Measurements from ENCODE around the gene MLPH.

Gene MLPH

DNA sequence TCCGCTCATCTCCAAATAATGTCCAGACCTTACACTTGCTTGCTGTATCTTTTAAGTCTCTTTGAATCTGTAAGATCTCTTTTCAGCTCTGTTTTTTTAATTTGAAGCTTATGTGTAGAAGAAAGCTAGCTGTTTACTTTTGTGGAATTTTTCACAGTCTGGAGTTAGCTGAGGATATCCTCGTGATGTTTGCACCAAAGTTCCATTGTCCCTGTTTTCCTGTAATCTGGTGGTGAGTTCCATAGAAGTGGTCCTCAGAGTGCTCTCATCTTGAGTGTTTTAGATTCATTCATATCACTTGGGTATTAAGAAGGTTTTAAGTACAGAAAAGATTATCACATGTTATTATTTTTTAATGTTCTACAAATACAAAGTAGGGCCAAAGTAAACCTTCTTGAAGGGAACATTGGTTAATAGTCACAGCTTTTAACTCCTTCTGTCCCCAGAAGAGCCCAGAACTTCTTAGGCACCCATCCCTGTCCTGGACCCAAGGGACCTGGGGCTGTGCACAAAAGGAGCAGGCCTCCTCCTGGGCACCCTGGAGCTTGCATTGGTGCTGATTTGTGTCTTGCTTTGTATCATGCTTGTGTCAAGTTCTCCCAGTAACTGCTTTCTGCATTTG, 15.0 kb downstream of the MLPH start:
- FAIRE-seq (no peak), DNase-seq (ENCODE audit: insufficient read length, low spot score) (no peak)
- TF ChIP-seq POU2F2 (IDR thresholded peaks at IDR 0.05; ENCODE audit: low read depth, low read length), result no peak
- TF ChIP-seq POLR2AphosphoS5 (IDR thresholded peaks at IDR 0.05; ENCODE audit: low read depth, low read length), result no peak
- no peak for TF ChIP-seq SPI1 (IDR thresholded peaks at IDR 0.05; ENCODE audit: low read depth, low read length)
- no peak for TF ChIP-seq POLR2A (IDR thresholded peaks at IDR 0.05; ENCODE audit: low read depth, low read length)
- TF ChIP-seq TAF1 (IDR thresholded peaks at IDR 0.05; ENCODE audit: low read depth, low read length), result no peak
- TF ChIP-seq PAX5 (IDR thresholded peaks at IDR 0.05; ENCODE audit: insufficient read depth, low read length, severe bottlenecking), result no peak

DNA sequence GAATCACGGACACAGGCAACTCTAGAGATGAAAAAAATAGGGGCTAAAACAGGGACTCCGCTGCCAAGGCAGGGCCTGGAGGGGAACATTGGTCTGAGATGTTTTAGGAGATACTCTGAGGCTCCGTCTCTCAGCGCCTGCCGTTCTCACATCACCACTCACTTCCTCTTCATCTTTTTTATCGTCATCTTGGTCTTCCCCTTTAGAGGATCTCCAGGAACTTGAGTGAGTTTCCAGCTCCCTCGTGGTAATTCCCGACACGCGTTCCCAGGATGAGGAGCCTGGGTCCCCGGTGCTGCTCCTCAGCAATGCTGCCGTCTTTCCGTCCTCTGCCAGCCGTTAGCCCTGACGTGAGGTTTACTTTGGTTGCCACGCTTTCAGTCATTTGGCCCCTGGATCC, 16.1 kb downstream of the MLPH start:
- FAIRE-seq, result no peak
- TF ChIP-seq POLR2AphosphoS5 (IDR thresholded peaks at IDR 0.05; ENCODE audit: low read depth, low read length) (no peak), TAF1 (IDR thresholded peaks at IDR 0.05; ENCODE audit: low read depth, low read length) (no peak), POU2F2 (IDR thresholded peaks at IDR 0.05; ENCODE audit: low read depth, low read length) (no peak), POLR2A (IDR thresholded peaks at IDR 0.05; ENCODE audit: low read depth, low read length) (no peak), SPI1 (IDR thresholded peaks at IDR 0.05; ENCODE audit: low read depth, low read length) (no peak), PAX5 (IDR thresholded peaks at IDR 0.05; ENCODE audit: insufficient read depth, low read length, severe bottlenecking) (no peak)
- no peak for DNase-seq (ENCODE audit: insufficient read length, low spot score)

DNA sequence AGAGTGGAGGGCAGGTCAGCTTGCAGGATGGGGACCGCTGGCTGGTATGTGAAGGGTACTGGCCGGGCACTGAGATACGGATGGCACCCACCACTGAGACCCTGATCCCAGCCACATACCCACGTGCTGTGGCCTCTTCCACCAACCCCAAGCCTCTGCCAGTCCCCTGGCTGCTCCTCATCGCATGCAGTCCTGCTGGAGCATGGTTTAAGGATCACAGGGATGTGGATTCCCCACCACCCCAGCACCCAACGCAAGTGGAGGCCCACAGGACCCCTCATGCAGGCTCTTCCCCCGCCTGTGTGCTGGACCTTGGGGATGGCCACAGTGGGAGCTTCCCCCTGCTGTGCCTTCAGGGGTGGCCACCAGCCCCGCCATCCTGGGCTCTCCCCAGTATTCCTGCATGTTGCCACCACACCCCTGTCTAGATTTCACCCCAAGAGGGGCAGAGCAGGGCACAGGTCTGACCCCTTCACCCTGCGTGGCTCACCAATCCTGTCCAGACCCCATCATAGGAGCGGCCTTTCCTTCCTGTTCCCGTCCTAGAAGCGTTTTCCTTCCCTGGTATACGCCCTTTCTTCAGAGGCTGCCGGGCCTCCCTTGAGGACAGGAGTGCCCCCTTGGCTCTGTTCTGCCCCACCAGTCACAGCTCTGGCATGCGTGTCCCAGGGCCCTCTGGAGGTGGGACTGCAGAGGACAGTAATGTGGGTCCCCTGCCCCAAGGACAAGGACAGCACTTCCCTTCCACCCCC, 18.3 kb downstream of the MLPH start:
- FAIRE-seq, result no peak
- DNase-seq (ENCODE audit: insufficient read length, low spot score), result no peak
- TF ChIP-seq POLR2AphosphoS5 (IDR thresholded peaks at IDR 0.05; ENCODE audit: low read depth, low read length) (no peak), TAF1 (IDR thresholded peaks at IDR 0.05; ENCODE audit: low read depth, low read length) (no peak), POU2F2 (IDR thresholded peaks at IDR 0.05; ENCODE audit: low read depth, low read length) (no peak), PAX5 (IDR thresholded peaks at IDR 0.05; ENCODE audit: insufficient read depth, low read length, severe bottlenecking) (no peak)

DNA sequence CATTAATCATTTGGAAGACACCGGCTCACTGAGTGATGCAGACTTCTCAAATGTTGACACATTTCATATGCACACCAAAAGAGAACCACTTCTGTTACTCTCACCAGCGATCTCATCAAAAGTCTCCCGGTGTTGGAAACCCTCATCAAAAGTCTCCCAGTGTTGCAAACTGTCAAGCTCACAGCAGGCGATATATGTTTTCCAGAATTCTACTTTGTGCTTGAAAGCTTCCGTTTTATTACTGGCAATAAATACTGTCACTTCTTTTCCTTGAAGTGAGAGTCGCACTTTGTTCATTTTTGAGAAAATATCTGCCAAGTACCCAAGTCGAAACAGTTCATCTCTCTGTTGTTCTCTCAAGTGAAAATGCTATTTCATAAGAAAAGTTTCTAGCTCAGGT, 20.5 kb downstream of the MLPH start:
- DNase-seq (ENCODE audit: insufficient read length, low spot score) (no peak), FAIRE-seq (no peak)
- TF ChIP-seq PAX5 (IDR thresholded peaks at IDR 0.05; ENCODE audit: insufficient read depth, low read length, severe bottlenecking), result no peak
- TF ChIP-seq POLR2A (IDR thresholded peaks at IDR 0.05; ENCODE audit: low read depth, low read length), result no peak
- TF ChIP-seq POU2F2 (IDR thresholded peaks at IDR 0.05; ENCODE audit: low read depth, low read length), result no peak

DNA sequence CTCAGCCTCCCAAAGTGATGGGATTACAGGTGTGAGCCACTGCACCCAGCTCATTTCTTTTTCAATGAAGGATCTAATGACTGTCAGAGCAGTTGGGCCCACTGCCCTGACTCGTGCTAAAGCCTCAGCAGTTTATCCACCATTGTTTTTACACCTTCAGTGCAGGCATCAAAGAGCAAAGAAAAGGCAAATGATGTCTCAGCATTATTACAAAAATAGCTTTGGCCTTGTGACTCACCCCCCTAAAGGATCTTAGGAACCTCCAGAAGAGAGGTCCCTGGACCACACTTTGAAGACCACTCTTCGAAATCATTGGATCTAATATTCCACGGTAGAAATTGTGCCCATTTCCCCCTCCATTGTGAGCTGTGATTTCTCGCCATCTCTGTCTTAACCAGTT, 21.3 kb downstream of the MLPH start:
- DNase-seq (ENCODE audit: insufficient read length, low spot score), result no peak
- no peak for FAIRE-seq
- TF ChIP-seq PAX5 (IDR thresholded peaks at IDR 0.05; ENCODE audit: insufficient read depth, low read length, severe bottlenecking) (no peak), TAF1 (IDR thresholded peaks at IDR 0.05; ENCODE audit: low read depth, low read length) (no peak), POLR2AphosphoS5 (IDR thresholded peaks at IDR 0.05; ENCODE audit: low read depth, low read length) (no peak), POU2F2 (IDR thresholded peaks at IDR 0.05; ENCODE audit: low read depth, low read length) (no peak), POLR2A (IDR thresholded peaks at IDR 0.05; ENCODE audit: low read depth, low read length) (no peak), SPI1 (IDR thresholded peaks at IDR 0.05; ENCODE audit: low read depth, low read length) (no peak)

DNA sequence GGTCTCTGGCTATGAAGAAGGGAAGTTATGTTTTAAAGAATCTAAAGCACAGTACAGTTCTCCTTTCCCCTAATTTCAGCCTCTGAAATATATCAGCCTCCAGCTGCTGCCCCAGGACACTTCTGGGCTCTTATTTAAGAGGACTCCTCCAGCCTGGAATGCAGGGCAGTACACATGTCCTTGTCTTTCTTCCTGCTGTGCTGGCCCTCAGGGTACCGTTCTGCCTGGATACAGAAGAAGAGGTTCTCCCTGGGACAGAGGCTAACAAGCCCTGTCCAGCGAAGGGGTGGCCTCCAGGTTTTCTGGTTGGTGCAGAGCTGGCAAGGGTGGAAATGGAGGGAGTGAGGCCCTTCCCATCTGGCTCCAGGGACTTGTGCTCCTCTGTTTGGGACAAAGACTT, 22.1 kb downstream of the MLPH start:
- DNase-seq (ENCODE audit: insufficient read length, low spot score), result no peak
- TF ChIP-seq PAX5 (IDR thresholded peaks at IDR 0.05; ENCODE audit: insufficient read depth, low read length, severe bottlenecking) (no peak), POLR2A (IDR thresholded peaks at IDR 0.05; ENCODE audit: low read depth, low read length) (no peak), SPI1 (IDR thresholded peaks at IDR 0.05; ENCODE audit: low read depth, low read length) (no peak), TAF1 (IDR thresholded peaks at IDR 0.05; ENCODE audit: low read depth, low read length) (no peak), POLR2AphosphoS5 (IDR thresholded peaks at IDR 0.05; ENCODE audit: low read depth, low read length) (no peak), POU2F2 (IDR thresholded peaks at IDR 0.05; ENCODE audit: low read depth, low read length) (no peak)
- no peak for FAIRE-seq

DNA sequence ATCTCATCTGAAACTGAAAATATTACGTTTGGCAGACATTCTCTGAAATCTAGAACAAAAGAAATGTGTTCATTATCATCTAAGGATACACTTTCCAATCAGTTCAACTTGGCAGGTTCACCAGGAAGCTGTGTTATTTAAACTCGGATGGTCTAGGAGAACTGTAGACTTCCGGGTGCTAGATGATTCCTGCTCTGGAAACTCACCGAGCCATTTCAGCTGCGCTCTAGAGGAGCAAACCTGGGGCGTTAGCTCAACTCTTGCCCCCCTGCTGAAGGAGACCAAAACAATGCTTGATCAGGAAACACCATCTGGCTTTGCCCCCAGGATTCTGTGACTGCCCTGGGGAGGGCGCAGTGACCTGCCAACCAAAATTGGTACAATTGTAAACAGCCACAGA, 22.9 kb downstream of the MLPH start:
- DNase-seq (ENCODE audit: insufficient read length, low spot score) (no peak), FAIRE-seq (no peak)
- TF ChIP-seq POLR2A (IDR thresholded peaks at IDR 0.05; ENCODE audit: low read depth, low read length) (no peak), POU2F2 (IDR thresholded peaks at IDR 0.05; ENCODE audit: low read depth, low read length) (no peak), SPI1 (IDR thresholded peaks at IDR 0.05; ENCODE audit: low read depth, low read length) (no peak), POLR2AphosphoS5 (IDR thresholded peaks at IDR 0.05; ENCODE audit: low read depth, low read length) (no peak), TAF1 (IDR thresholded peaks at IDR 0.05; ENCODE audit: low read depth, low read length) (no peak), PAX5 (IDR thresholded peaks at IDR 0.05; ENCODE audit: insufficient read depth, low read length, severe bottlenecking) (no peak)

DNA sequence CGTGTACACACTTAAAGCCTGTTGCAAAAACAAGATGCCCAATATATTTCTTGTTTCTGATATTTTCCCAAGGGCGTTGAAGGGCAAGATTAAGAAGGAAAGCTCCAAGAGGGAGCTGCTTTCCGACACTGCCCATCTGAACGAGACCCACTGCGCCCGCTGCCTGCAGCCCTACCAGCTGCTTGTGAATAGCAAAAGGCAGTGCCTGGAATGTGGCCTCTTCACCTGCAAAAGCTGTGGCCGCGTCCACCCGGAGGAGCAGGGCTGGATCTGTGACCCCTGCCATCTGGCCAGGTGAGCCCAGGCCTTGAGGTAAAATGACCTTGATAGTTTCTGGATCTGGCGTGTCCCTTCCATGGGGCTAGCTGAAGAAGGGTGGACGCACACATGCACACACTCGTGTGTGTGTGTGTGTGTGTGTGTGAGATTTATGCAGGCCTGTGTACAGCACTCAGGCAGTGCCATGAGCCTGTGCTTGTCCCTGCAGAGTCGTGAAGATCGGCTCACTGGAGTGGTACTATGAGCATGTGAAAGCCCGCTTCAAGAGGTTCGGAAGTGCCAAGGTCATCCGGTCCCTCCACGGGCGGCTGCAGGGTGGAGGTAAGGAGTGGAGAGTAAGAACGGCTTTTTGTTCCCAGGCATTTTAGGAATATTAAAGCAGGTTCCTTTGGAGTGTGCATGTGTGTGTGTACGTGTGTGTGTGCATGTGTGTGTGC, 23.6 kb downstream of the MLPH start:
- FAIRE-seq (no peak), DNase-seq (ENCODE audit: insufficient read length, low spot score) (no peak)
- TF ChIP-seq POLR2A (IDR thresholded peaks at IDR 0.05; ENCODE audit: low read depth, low read length) (no peak), POU2F2 (IDR thresholded peaks at IDR 0.05; ENCODE audit: low read depth, low read length) (no peak), POLR2AphosphoS5 (IDR thresholded peaks at IDR 0.05; ENCODE audit: low read depth, low read length) (no peak), PAX5 (IDR thresholded peaks at IDR 0.05; ENCODE audit: insufficient read depth, low read length, severe bottlenecking) (no peak)

DNA sequence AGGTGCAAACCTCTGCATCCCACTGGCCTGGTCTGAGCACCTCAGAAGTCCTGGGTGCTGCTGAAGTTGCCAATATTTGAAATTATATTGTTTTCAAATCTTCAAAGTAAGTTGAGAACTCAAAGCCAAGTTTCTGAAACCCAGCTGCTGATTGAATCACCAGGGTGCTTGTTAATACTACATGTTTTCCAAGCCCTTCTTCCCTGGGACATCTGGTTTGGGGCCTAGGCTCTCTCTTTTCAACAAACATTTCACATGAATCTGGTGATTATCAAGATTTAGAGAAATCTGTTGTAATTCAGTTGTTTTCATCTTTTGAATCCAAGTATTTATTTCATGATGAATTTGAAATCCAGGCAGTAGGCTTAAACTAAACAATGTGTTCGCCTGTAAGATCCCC, 24.4 kb downstream of the MLPH start:
- FAIRE-seq, result no peak
- DNase-seq (ENCODE audit: insufficient read length, low spot score), result no peak
- TF ChIP-seq TAF1 (IDR thresholded peaks at IDR 0.05; ENCODE audit: low read depth, low read length), result no peak
- no peak for TF ChIP-seq POU2F2 (IDR thresholded peaks at IDR 0.05; ENCODE audit: low read depth, low read length)
- no peak for TF ChIP-seq POLR2AphosphoS5 (IDR thresholded peaks at IDR 0.05; ENCODE audit: low read depth, low read length)
- no peak for TF ChIP-seq SPI1 (IDR thresholded peaks at IDR 0.05; ENCODE audit: low read depth, low read length)
